Neural progenitor cell (in vitro differentiated cells): ENCODE measurements around the gene RPSA.

Source experiments
- CTCF ChIP-seq: fragments of 200-600 bp; sonication (generic); IDR thresholded peaks from 2 replicates; pipeline ENCODE4 v1.5.1; 2017; ENCODE audit warnings: antibody characterized with exemption, mild to moderate bottlenecking
- EZH2 ChIP-seq: fragments of 200-600 bp; sonication (generic); IDR thresholded peaks from 2 replicates; pipeline ENCODE4 v1.6.1; 2017; ENCODE audit warnings: antibody characterized with exemption, mild to moderate bottlenecking, moderate library complexity
- EZH2phosphoT487 ChIP-seq: fragments of 200-600 bp; sonication (generic); IDR thresholded peaks from 2 replicates; pipeline ENCODE4 v1.6.1; 2017; ENCODE audit warnings: antibody characterized with exemption

DNA sequence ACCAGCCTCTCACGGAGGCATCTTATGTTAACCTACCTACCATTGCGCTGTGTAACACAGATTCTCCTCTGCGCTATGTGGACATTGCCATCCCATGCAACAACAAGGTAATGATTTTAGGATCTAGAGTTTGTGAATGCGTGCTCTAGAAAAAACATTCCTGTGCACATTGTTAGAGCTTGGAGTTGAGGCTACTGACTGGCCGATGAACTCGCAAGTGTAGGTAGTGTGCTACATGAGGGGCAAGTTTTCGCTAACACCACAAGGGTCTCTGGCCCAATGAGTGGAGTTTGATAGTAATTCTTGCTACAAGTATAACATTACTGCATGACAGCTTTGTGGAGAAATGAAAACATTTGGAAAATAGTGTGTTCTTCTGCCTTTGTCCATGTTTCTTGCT, 4.4 kb downstream of the RPSA start:
- TF ChIP-seq EZH2 = no peak
- TF ChIP-seq CTCF = no peak
- TF ChIP-seq EZH2phosphoT487 = no peak
